HEK293 (cell line): Measurements from ENCODE around the gene ALG11.

Source experiments
- CTCF ChIA-PET: fragments of 350-600 bp; formaldehyde crosslinking; extraction: SDS; loops from one replicate; lab custom pipeline; 2021; ENCODE audit warnings: antibody characterized with exemption; lab: Yijun Ruan, JAX
- POLR2A ChIA-PET: fragments of 300-600 bp; formaldehyde crosslinking; extraction: SDS; loops from one replicate; lab custom pipeline; 2020; ENCODE audit warnings: antibody characterized with exemption, inconsistent platforms; lab: Yijun Ruan, JAX
- H3K27ac ChIP-seq: fragments of 200-500 bp; sonication (Bioruptor generic); 2 replicates; pipeline ENCODE4 v1.5.1; 2014; ENCODE audit warnings: low read depth, low read length, control low read depth, inconsistent platforms; ENCODE audit errors: extremely low read depth
- H3K36me3 ChIP-seq, 2 experiments: fragments of 200-500 bp in 1 of 2; sonication (Bioruptor generic) in 1 of 2; 1 replicate in 1 of 2; 2 replicates in 1 of 2; pipeline ENCODE4 v1.5.1; 2014 to 2017; ENCODE audit warnings: inconsistent platforms in 2 of 2, low read length in 2 of 2; ENCODE audit not compliant: control insufficient read depth in 2 of 2, insufficient read depth in 1 of 2
- H3K4me1 ChIP-seq: fragments of 200-500 bp; sonication (Bioruptor generic); 2 replicates; pipeline ENCODE4 v1.5.1; 2014; ENCODE audit warnings: mild to moderate bottlenecking, low read length, inconsistent platforms; ENCODE audit not compliant: control insufficient read depth, insufficient read depth
- H3K4me3 ChIP-seq: 2 replicates; pipeline ENCODE4 v1.5.1; 2011; ENCODE audit warnings: low read depth, mild to moderate bottlenecking, control low read depth, low read length, moderate library complexity
- H3K9me3 ChIP-seq: fragments of 200-500 bp; sonication (Bioruptor generic); 2 replicates; pipeline ENCODE4 v1.5.1; 2014; ENCODE audit warnings: low read depth, low read length, inconsistent platforms; ENCODE audit not compliant: control insufficient read depth, insufficient read depth
- CTCF ChIP-seq: fragments of 450-650 bp; formaldehyde crosslinking; IDR thresholded peaks from 2 replicates; pipeline ENCODE4 v1.5.1; 2016; ENCODE audit warnings: missing biosample characterization, missing genetic modification characterization
- GLIS1 ChIP-seq: fragments of 450-650 bp; formaldehyde crosslinking; IDR thresholded peaks from 2 replicates; pipeline ENCODE4 v1.5.1; 2016; ENCODE audit warnings: missing biosample characterization, missing genetic modification characterization
- MYNN ChIP-seq: fragments of 450-650 bp; formaldehyde crosslinking; IDR thresholded peaks from 2 replicates; pipeline ENCODE4 v1.5.1; 2016; ENCODE audit warnings: missing biosample characterization, missing genetic modification characterization, borderline replicate concordance
- OSR2 ChIP-seq: fragments of 450-650 bp; formaldehyde crosslinking; IDR thresholded peaks from 2 replicates; pipeline ENCODE4 v1.5.1; 2016; ENCODE audit warnings: missing biosample characterization, missing genetic modification characterization
- ZBTB1 ChIP-seq: fragments of 450-650 bp; formaldehyde crosslinking; IDR thresholded peaks from 2 replicates; pipeline ENCODE4 v1.5.1; 2016; ENCODE audit warnings: missing biosample characterization, missing genetic modification characterization
- ZBTB48 ChIP-seq: fragments of 450-650 bp; formaldehyde crosslinking; IDR thresholded peaks from 2 replicates; pipeline ENCODE4 v1.5.1; 2016; ENCODE audit warnings: missing biosample characterization, missing genetic modification characterization
- ZFHX2 ChIP-seq: fragments of 450-650 bp; formaldehyde crosslinking; conservative IDR thresholded peaks from 2 replicates; pipeline ENCODE4 v1.5.1; 2016; ENCODE audit warnings: missing biosample characterization, missing genetic modification characterization
- ZIC2 ChIP-seq: fragments of 450-650 bp; formaldehyde crosslinking; IDR thresholded peaks from 2 replicates; pipeline ENCODE4 v1.5.1; 2016; ENCODE audit warnings: missing biosample characterization, missing genetic modification characterization
- ZNF10 ChIP-seq: fragments of 450-650 bp; formaldehyde crosslinking; IDR thresholded peaks from 2 replicates; pipeline ENCODE4 v1.5.1; 2017; ENCODE audit warnings: missing biosample characterization, missing genetic modification characterization
- ZNF121 ChIP-seq: fragments of 450-650 bp; formaldehyde crosslinking; IDR thresholded peaks from 2 replicates; pipeline ENCODE4 v1.5.1; 2016; ENCODE audit warnings: missing biosample characterization, missing genetic modification characterization
- ZNF132 ChIP-seq: fragments of 450-650 bp; formaldehyde crosslinking; IDR thresholded peaks from 2 replicates; pipeline ENCODE4 v1.5.1; 2017; ENCODE audit warnings: missing biosample characterization, missing genetic modification characterization, borderline replicate concordance
- ZNF155 ChIP-seq: fragments of 450-650 bp; formaldehyde crosslinking; IDR thresholded peaks from 2 replicates; pipeline ENCODE4 v1.5.1; 2016; ENCODE audit warnings: missing biosample characterization, missing genetic modification characterization
- ZNF16 ChIP-seq: fragments of 450-650 bp; formaldehyde crosslinking; IDR thresholded peaks from 2 replicates; pipeline ENCODE4 v1.5.1; 2016; ENCODE audit warnings: low read depth, missing biosample characterization, missing genetic modification characterization
- ZNF239 ChIP-seq: fragments of 450-650 bp; formaldehyde crosslinking; IDR thresholded peaks from 2 replicates; pipeline ENCODE4 v1.5.1; 2016; ENCODE audit warnings: missing biosample characterization, missing genetic modification characterization
- ZNF274 ChIP-seq, 2 experiments: fragments of 200-500 bp in 1 of 2; fragments of 450-650 bp in 1 of 2; sonication (Bioruptor generic) in 1 of 2; formaldehyde crosslinking in 1 of 2; IDR thresholded peaks; 2 replicates each; pipeline versions ENCODE4 v1.5.1 to v1.6.1; 2014 to 2016; ENCODE audit warnings: borderline replicate concordance in 1 of 2, inconsistent platforms in 1 of 2, low read length in 1 of 2, missing biosample characterization in 1 of 2, missing genetic modification characterization in 1 of 2
- ZNF292 ChIP-seq: fragments of 450-650 bp; formaldehyde crosslinking; IDR thresholded peaks from 2 replicates; pipeline ENCODE4 v1.5.1; 2016; ENCODE audit warnings: low read depth, missing biosample characterization, missing genetic modification characterization, borderline replicate concordance
- ZNF324 ChIP-seq: fragments of 450-650 bp; formaldehyde crosslinking; IDR thresholded peaks from 2 replicates; pipeline ENCODE4 v1.5.1; 2016; ENCODE audit warnings: missing biosample characterization, missing genetic modification characterization
- ZNF335 ChIP-seq: fragments of 450-650 bp; formaldehyde crosslinking; conservative IDR thresholded peaks from 2 replicates; pipeline ENCODE4 v1.5.1; 2016; ENCODE audit warnings: missing biosample characterization, missing genetic modification characterization
- ZNF341 ChIP-seq: fragments of 450-650 bp; formaldehyde crosslinking; IDR thresholded peaks from 2 replicates; pipeline ENCODE4; 2016; ENCODE audit warnings: low read depth, missing biosample characterization, missing genetic modification characterization
- ZNF423 ChIP-seq: fragments of 450-650 bp; formaldehyde crosslinking; IDR thresholded peaks from 2 replicates; pipeline ENCODE4 v1.5.1; 2016; ENCODE audit warnings: missing biosample characterization, missing genetic modification characterization
- ZNF514 ChIP-seq: fragments of 450-650 bp; formaldehyde crosslinking; IDR thresholded peaks from 2 replicates; pipeline ENCODE4 v1.5.1; 2016; ENCODE audit warnings: missing biosample characterization, missing genetic modification characterization
- ZNF558 ChIP-seq: fragments of 450-650 bp; formaldehyde crosslinking; IDR thresholded peaks from 2 replicates; pipeline ENCODE4 v1.5.1; 2016; ENCODE audit warnings: missing biosample characterization, missing genetic modification characterization
- ZNF629 ChIP-seq: fragments of 450-650 bp; formaldehyde crosslinking; IDR thresholded peaks from 2 replicates; pipeline ENCODE4 v1.5.1; 2017; ENCODE audit warnings: missing biosample characterization, missing genetic modification characterization
- ZNF677 ChIP-seq: fragments of 450-650 bp; IDR thresholded peaks from 2 replicates; pipeline ENCODE4 v1.5.0; 2018; ENCODE audit warnings: missing biosample characterization, mild to moderate bottlenecking, missing genetic modification characterization, moderate library complexity
- ZNF747 ChIP-seq: fragments of 450-650 bp; formaldehyde crosslinking; IDR thresholded peaks from 2 replicates; pipeline ENCODE4 v1.5.1; 2016; ENCODE audit warnings: missing biosample characterization, missing genetic modification characterization
- ZNF768 ChIP-seq: fragments of 450-650 bp; formaldehyde crosslinking; IDR thresholded peaks from 2 replicates; pipeline ENCODE4 v1.5.1; 2018; ENCODE audit warnings: missing biosample characterization, mild to moderate bottlenecking, missing genetic modification characterization
- ZNF785 ChIP-seq: fragments of 450-650 bp; formaldehyde crosslinking; IDR thresholded peaks from 2 replicates; pipeline ENCODE4 v1.5.1; 2016; ENCODE audit warnings: missing biosample characterization, missing genetic modification characterization
- ZNF791 ChIP-seq: fragments of 450-650 bp; formaldehyde crosslinking; IDR thresholded peaks from 2 replicates; pipeline ENCODE4 v1.5.1; 2016; ENCODE audit warnings: missing biosample characterization, missing genetic modification characterization
- TF ChIP-seq, protein P1 (sequence below): fragments of 450-650 bp; formaldehyde crosslinking; IDR thresholded peaks from 2 replicates; pipeline ENCODE4 v1.5.1; 2016; ENCODE audit warnings: missing biosample characterization, missing genetic modification characterization, borderline replicate concordance
- TF ChIP-seq, protein P2 (sequence below): fragments of 450-650 bp; formaldehyde crosslinking; IDR thresholded peaks from 2 replicates; pipeline ENCODE4 v1.5.1; 2016; ENCODE audit warnings: missing biosample characterization, missing genetic modification characterization, low read depth

Gene ALG11

GRCh38 chr13:52010890-52011631 lies 1.1 kb upstream of the ALG11 start, which contains the start of gene ATP7B:
Gene ATP7B, minus strand, starts transcription at chr13:52011450. Its CDS starts 113 bp downstream, at chr13:52011337.
- H3K4me1 ChIP-seq: no peaks in the 10 kb centered on the region
- no peaks in the 10 kb centered on the region for H3K36me3 ChIP-seq
- peak within 1 kb of the TSS; percentile 94 for H3K4me3 ChIP-seq
- H3K27ac ChIP-seq: peak within 1 kb of the TSS; percentile 79
- no peaks in the 10 kb centered on the region for H3K9me3 ChIP-seq
- POLR2A ChIA-PET: no interaction called here
- CTCF ChIA-PET: no interaction called here
- TF ChIP-seq ZIC2 (tag by site-specific recombination) (peak; percentile 50), ZNF324 (tag by site-specific recombination) (0 out of 2 replicates have a peak, but pooled peaks have one; percentile 14), ZNF274 (IDR thresholded peaks at IDR 0.05; ENCODE audit: low read length) (no peak), ZNF274 (tag by site-specific recombination; IDR thresholded peaks at IDR 0.05; ENCODE audit: borderline replicate concordance) (no peak), ZNF423 (tag by site-specific recombination) (no peak), ZNF155 (tag by site-specific recombination) (no peak), MYNN (tag by site-specific recombination) (no peak), CTCF (tag by site-specific recombination) (peak; percentile 45; the same call in 1 of the 2 replicates), ZNF558 (tag by site-specific recombination) (no peak), ZNF121 (tag by site-specific recombination) (no peak), ZNF132 (no peak), OSR2 (tag by site-specific recombination) (no peak), ZFHX2 (tag by site-specific recombination) (0 out of 2 replicates have a peak, but pooled peaks have one; percentile 8), ZNF16 (tag by site-specific recombination) (no peak), ZNF239 (no peak), ZNF747 (no peak), ZBTB1 (tag by site-specific recombination) (no peak), ZNF785 (no peak), ZNF768 (tag by site-specific recombination) (no peak), ZBTB48 (tag by site-specific recombination) (0 out of 2 replicates have a peak, but pooled peaks have one; percentile 30), ZNF791 (no peak), ZNF677 (tag by site-specific recombination) (no peak), ZNF514 (tag by site-specific recombination) (no peak), ZNF292 (tag by site-specific recombination) (no peak), GLIS1 (tag by site-specific recombination) (peak; percentile 47; the same call in 1 of the 2 replicates), ZNF10 (tag by site-specific recombination) (peak; percentile 50; the same call in 1 of the 2 replicates), ZNF335 (tag by site-specific recombination) (no peak), ZNF629 (tag by site-specific recombination) (0 out of 2 replicates have a peak, but pooled peaks have one; percentile 22), ZNF341 (tag by site-specific recombination) (peak; percentile 55; the same call in 1 of the 2 replicates)
- TF ChIP-seq, protein P1, sequence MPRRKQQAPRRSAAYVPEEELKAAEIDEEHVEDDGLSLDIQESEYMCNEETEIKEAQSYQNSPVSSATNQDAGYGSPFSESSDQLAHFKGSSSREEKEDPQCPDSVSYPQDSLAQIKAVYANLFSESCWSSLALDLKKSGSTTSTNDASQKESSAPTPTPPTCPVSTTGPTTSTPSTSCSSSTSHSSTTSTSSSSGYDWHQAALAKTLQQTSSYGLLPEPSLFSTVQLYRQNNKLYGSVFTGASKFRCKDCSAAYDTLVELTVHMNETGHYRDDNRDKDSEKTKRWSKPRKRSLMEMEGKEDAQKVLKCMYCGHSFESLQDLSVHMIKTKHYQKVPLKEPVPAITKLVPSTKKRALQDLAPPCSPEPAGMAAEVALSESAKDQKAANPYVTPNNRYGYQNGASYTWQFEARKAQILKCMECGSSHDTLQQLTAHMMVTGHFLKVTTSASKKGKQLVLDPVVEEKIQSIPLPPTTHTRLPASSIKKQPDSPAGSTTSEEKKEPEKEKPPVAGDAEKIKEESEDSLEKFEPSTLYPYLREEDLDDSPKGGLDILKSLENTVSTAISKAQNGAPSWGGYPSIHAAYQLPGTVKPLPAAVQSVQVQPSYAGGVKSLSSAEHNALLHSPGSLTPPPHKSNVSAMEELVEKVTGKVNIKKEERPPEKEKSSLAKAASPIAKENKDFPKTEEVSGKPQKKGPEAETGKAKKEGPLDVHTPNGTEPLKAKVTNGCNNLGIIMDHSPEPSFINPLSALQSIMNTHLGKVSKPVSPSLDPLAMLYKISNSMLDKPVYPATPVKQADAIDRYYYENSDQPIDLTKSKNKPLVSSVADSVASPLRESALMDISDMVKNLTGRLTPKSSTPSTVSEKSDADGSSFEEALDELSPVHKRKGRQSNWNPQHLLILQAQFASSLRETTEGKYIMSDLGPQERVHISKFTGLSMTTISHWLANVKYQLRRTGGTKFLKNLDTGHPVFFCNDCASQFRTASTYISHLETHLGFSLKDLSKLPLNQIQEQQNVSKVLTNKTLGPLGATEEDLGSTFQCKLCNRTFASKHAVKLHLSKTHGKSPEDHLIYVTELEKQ (tag by site-specific recombination): no peak
- TF ChIP-seq, protein P2, sequence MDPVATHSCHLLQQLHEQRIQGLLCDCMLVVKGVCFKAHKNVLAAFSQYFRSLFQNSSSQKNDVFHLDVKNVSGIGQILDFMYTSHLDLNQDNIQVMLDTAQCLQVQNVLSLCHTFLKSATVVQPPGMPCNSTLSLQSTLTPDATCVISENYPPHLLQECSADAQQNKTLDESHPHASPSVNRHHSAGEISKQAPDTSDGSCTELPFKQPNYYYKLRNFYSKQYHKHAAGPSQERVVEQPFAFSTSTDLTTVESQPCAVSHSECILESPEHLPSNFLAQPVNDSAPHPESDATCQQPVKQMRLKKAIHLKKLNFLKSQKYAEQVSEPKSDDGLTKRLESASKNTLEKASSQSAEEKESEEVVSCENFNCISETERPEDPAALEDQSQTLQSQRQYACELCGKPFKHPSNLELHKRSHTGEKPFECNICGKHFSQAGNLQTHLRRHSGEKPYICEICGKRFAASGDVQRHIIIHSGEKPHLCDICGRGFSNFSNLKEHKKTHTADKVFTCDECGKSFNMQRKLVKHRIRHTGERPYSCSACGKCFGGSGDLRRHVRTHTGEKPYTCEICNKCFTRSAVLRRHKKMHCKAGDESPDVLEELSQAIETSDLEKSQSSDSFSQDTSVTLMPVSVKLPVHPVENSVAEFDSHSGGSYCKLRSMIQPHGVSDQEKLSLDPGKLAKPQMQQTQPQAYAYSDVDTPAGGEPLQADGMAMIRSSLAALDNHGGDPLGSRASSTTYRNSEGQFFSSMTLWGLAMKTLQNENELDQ (tag by site-specific recombination): no peak
